Osteoblast (primary cell): ENCODE data around the gene KRTAP24-1. TPM values are rescaled to one million over a fixed set of nuclear protein-coding genes. Genes with fewer than 3 reads are reported as not detected.

Experiments used
- DNase-seq: peaks from one replicate; pipeline ENCODE4 v3.0.0; 2011; ENCODE audit warnings: low spot score, mixed read lengths; ENCODE audit not compliant: insufficient read length; ENCODE audit errors: missing footprints
- H2AFZ ChIP-seq: 2 replicates; pipeline ENCODE4 v1.6.0; 2011; ENCODE audit warnings: mild to moderate bottlenecking, low read length
- H3K27ac ChIP-seq: 2 replicates; pipeline ENCODE4 v1.5.1; 2011; ENCODE audit warnings: mild to moderate bottlenecking, low read depth, low read length, moderate library complexity
- H3K27me3 ChIP-seq: 2 replicates; pipeline ENCODE4 v1.6.0; 2012; ENCODE audit warnings: mild to moderate bottlenecking, control low read depth, inconsistent platforms, low read length, moderate library complexity; ENCODE audit not compliant: insufficient read depth
- H3K36me3 ChIP-seq: 2 replicates; pipeline ENCODE4 v1.5.1; 2011; ENCODE audit warnings: mild to moderate bottlenecking, low read length, control low read depth, moderate library complexity; ENCODE audit not compliant: insufficient read depth
- H3K4me1 ChIP-seq: 2 replicates; pipeline ENCODE4 v1.5.1; 2011; ENCODE audit warnings: mild to moderate bottlenecking, low read length, control low read depth, moderate library complexity; ENCODE audit not compliant: insufficient read depth
- H3K4me2 ChIP-seq: 2 replicates; pipeline ENCODE4 v1.6.0; 2011; ENCODE audit warnings: mild to moderate bottlenecking, low read length; ENCODE audit not compliant: insufficient read depth
- H3K4me3 ChIP-seq: fragments of 200-600 bp; sonication (generic); 3 replicates; pipeline ENCODE4 v1.5.1; 2012; ENCODE audit warnings: mild to moderate bottlenecking, low read length, inconsistent platforms; ENCODE audit not compliant: insufficient read depth
- H3K79me2 ChIP-seq: 2 replicates; pipeline ENCODE4 v1.6.0; 2012; ENCODE audit warnings: mild to moderate bottlenecking, low read length, control low read depth, inconsistent platforms; ENCODE audit not compliant: insufficient read depth
- H3K9me3 ChIP-seq: 2 replicates; pipeline ENCODE4 v1.5.1; 2011; ENCODE audit warnings: low read depth, low read length, control low read depth
- H4K20me1 ChIP-seq: 2 replicates; pipeline ENCODE4 v1.6.0; 2012; ENCODE audit warnings: mild to moderate bottlenecking, low read length, control low read depth; ENCODE audit not compliant: insufficient read depth
- CTCF ChIP-seq: IDR thresholded peaks from 2 replicates; pipeline ENCODE4 v1.5.1; 2011; ENCODE audit warnings: mild to moderate bottlenecking, low read depth, low read length, moderate library complexity; ENCODE audit errors: extremely low read depth
- total RNA-seq: library from RNA; depleted of rRNA; stranded (reverse); fragments of >200 nt; gene quantifications from 2 replicates; pipeline ENCODE4 v1.2.3, GENCODE V29; 2012

The KRTAP24-1 gene
- total RNA-seq, 1 donor = not detected

GRCh38 chr21:30315701-30316100, 33.0 kb upstream of the KRTAP24-1 start:
- TF ChIP-seq CTCF = no peak
- Histone ChIP-seq H3K4me1 (no peaks in the 10 kb centered on the region), H3K4me3 (no peak overlapping the region), H3K9me3 (no peaks in the 10 kb centered on the region), H4K20me1 (no peaks in the 10 kb centered on the region), H3K79me2 (no peaks in the 10 kb centered on the region), H3K4me2 (no peak overlapping the region), H3K27ac (no peak overlapping the region), H2AFZ (no peak overlapping the region), H3K27me3 (no peaks in the 10 kb centered on the region), H3K36me3 (no peaks in the 10 kb centered on the region)
- no peak for DNase-seq

GRCh38 chr21:30306884-30307283, 24.1 kb upstream of the KRTAP24-1 start:
- Histone ChIP-seq H2AFZ (no peak overlapping the region), H3K4me2 (no peak overlapping the region), H3K27me3 (no peaks in the 10 kb centered on the region), H3K27ac (no peak overlapping the region), H3K4me3 (no peak overlapping the region), H3K9me3 (no peaks in the 10 kb centered on the region), H4K20me1 (no peaks in the 10 kb centered on the region), H3K79me2 (no peaks in the 10 kb centered on the region), H3K36me3 (no peaks in the 10 kb centered on the region), H3K4me1 (no peaks in the 10 kb centered on the region)
- no peak for DNase-seq
- TF ChIP-seq CTCF = no peak

- Histone ChIP-seq H3K27me3 (no peaks in the 10 kb centered on the region), H3K4me3 (no peak overlapping the region), H2AFZ (no peak overlapping the region), H3K9me3 (no peaks in the 10 kb centered on the region), H3K79me2 (no peaks in the 10 kb centered on the region), H4K20me1 (no peaks in the 10 kb centered on the region), H3K27ac (no peak overlapping the region), H3K4me1 (no peaks in the 10 kb centered on the region), H3K36me3 (no peaks in the 10 kb centered on the region), H3K4me2 (no peak overlapping the region)
- no peak for DNase-seq
- no peak for TF ChIP-seq CTCF
Measured at GRCh38 chr21:30305136-30305535, 22.4 kb upstream of the KRTAP24-1 start.

- Histone ChIP-seq H3K27ac (no peak within 1 kb of the TSS), H3K79me2 (no peaks in the 10 kb centered on the region), H3K9me3 (no peaks in the 10 kb centered on the region), H3K4me2 (no peak within 1 kb of the TSS), H3K36me3 (no peaks in the 10 kb centered on the region), H3K27me3 (no peaks in the 10 kb centered on the region), H2AFZ (no peak within 1 kb of the TSS), H4K20me1 (no peaks in the 10 kb centered on the region), H3K4me3 (no peak within 1 kb of the TSS), H3K4me1 (no peaks in the 10 kb centered on the region)
- no peak for DNase-seq
- no peak for TF ChIP-seq CTCF
Measured at GRCh38 chr21:30289215-30289614, 6.5 kb upstream of the KRTAP24-1 start, which contains the start of gene KRTAP25-1. Gene KRTAP25-1 (minus strand): TSS chr21:30289514. CDS start chr21:30289490, 24 bp downstream.
